NCI-H2196 treated with DMSO at 0.1 percent for 48 hours (cell line): ENCODE measurements around the gene AIG1.
"Not testable (repeated sequence)": the region's sequence is repeated elsewhere in the genome, so short reads cannot be mapped to it uniquely, and the experiment has no call there.

ENCODE experiments used
- DNase-seq: peaks from one replicate; lab custom pipeline; 2025; ENCODE audit not compliant: unreplicated experiment; lab: John Stamatoyannopoulos, UW

The AIG1 gene

GRCh38 chr6:143125864-143126573, 65.3 kb downstream of the AIG1 start:
- DNase-seq: no peak

GRCh38 chr6:143126574-143126941, 65.9 kb downstream of the AIG1 start:
- DNase-seq: no peak

- no peak for DNase-seq
Measured at GRCh38 chr6:143127941-143128680, 67.4 kb downstream of the AIG1 start.

- DNase-seq: no peak
Measured at GRCh38 chr6:143128681-143129015, 68.0 kb downstream of the AIG1 start.

- no peak for DNase-seq
Measured at GRCh38 chr6:143130928-143131327, 70.2 kb downstream of the AIG1 start.

- DNase-seq: no peak
Measured at GRCh38 chr6:143135325-143135724, 74.6 kb downstream of the AIG1 start.

- no peak for DNase-seq
Measured at GRCh38 chr6:143135797-143136561, 75.3 kb downstream of the AIG1 start.

- DNase-seq: no peak
Measured at GRCh38 chr6:143136647-143137046, 76.0 kb downstream of the AIG1 start.

GRCh38 chr6:143139239-143139784, 78.6 kb downstream of the AIG1 start:
- DNase-seq: no peak

- DNase-seq: not testable (repeated sequence)
Measured at GRCh38 chr6:143139884-143140283, 79.2 kb downstream of the AIG1 start.

GRCh38 chr6:143140767-143141166, 80.1 kb downstream of the AIG1 start:
- DNase-seq: no peak

- DNase-seq: no peak
Measured at GRCh38 chr6:143141442-143141841, 80.8 kb downstream of the AIG1 start.

- DNase-seq: no peak
Measured at GRCh38 chr6:143146186-143146851, 85.6 kb downstream of the AIG1 start.

GRCh38 chr6:143149771-143150170, 89.1 kb downstream of the AIG1 start:
- DNase-seq: no peak

- DNase-seq: no peak
Measured at GRCh38 chr6:143150281-143150680, 89.6 kb downstream of the AIG1 start.

- no peak for DNase-seq
Measured at GRCh38 chr6:143151381-143151780, 90.7 kb downstream of the AIG1 start.

GRCh38 chr6:143155681-143156080, 95.0 kb downstream of the AIG1 start:
- no peak for DNase-seq

GRCh38 chr6:143157131-143157530, 96.4 kb downstream of the AIG1 start:
- no peak for DNase-seq

GRCh38 chr6:143158113-143158581, 97.5 kb downstream of the AIG1 start:
- no peak for DNase-seq

- DNase-seq: no peak
Measured at GRCh38 chr6:143159001-143159400, 98.3 kb downstream of the AIG1 start.

GRCh38 chr6:143160015-143160414, 99.3 kb downstream of the AIG1 start:
- DNase-seq: no peak
